ENCODE results near the gene SEC14L2.

GRCh38 chr22:30351226-30351625, 45.6 kb upstream of the SEC14L2 start:
- TF ChIP-seq CTCF (IDR thresholded peaks at IDR 0.05 in 4 of 5, conservative IDR thresholded peaks at IDR 0.05 in 1 of 5) (no peak), POLR2A (IDR thresholded peaks at IDR 0.05) (no peak)
